ENCODE data around the gene CAMK2B. TPM values are rescaled to one million over a fixed set of nuclear protein-coding genes. Genes with fewer than 3 reads are reported as not detected.
A peak's percentile ranks its signal among the peaks of the same experiment; 100 is the strongest.

The CAMK2B gene
- total and polyA plus RNA-seq, 2 of the 13 experiments (the other 11 are each of a cell fraction or from before 2014, with no cell fraction given) = 0.27 to 0.48 TPM

- TF ChIP-seq KAT7 (CRISPR knock-in tag; IDR thresholded peaks at IDR 0.05; ENCODE audit: borderline replicate concordance) (no peak), SALL2 (CRISPR knock-in tag; IDR thresholded peaks at IDR 0.05) (no peak), AGO2 (optimal IDR thresholded peaks at IDR 0.05; ENCODE audit: low read depth, low read length) (no peak), HIC2 (CRISPR knock-in tag; IDR thresholded peaks at IDR 0.05; ENCODE audit: low read depth) (0 out of 2 replicates have a peak, but pooled peaks have one; percentile 39), NFE2L1 (CRISPR knock-in tag; IDR thresholded peaks at IDR 0.05; ENCODE audit: borderline replicate concordance) (peak; percentile 59; the same call in 1 of the 2 replicates), ZC3H13 (CRISPR knock-in tag; IDR thresholded peaks at IDR 0.05) (no peak), ATRX (CRISPR knock-in tag; IDR thresholded peaks at IDR 0.05; ENCODE audit: borderline replicate concordance) (no peak), SETDB1 (CRISPR knock-in tag; IDR thresholded peaks at IDR 0.05; ENCODE audit: borderline replicate concordance) (peak; percentile 87; the same call in 1 of the 2 replicates), TBL1XR1 (IDR thresholded peaks at IDR 0.05; ENCODE audit: borderline replicate concordance, low read length, partially characterized antibody) (no peak), ZNF710 (CRISPR knock-in tag; IDR thresholded peaks at IDR 0.05; ENCODE audit: borderline replicate concordance) (no peak), ZBTB7B (CRISPR knock-in tag; IDR thresholded peaks at IDR 0.05) (no peak), AFF4 (CRISPR knock-in tag; IDR thresholded peaks at IDR 0.05) (no peak), ZSCAN29 (CRISPR knock-in tag; conservative IDR thresholded peaks at IDR 0.05) (no peak), MTF2 (CRISPR knock-in tag; IDR thresholded peaks at IDR 0.05; ENCODE audit: borderline replicate concordance) (no peak), GMEB1 (CRISPR knock-in tag; IDR thresholded peaks at IDR 0.05; ENCODE audit: borderline replicate concordance) (peak; percentile 31; the same call in 1 of the 2 replicates), HES4 (CRISPR knock-in tag; IDR thresholded peaks at IDR 0.05; ENCODE audit: borderline replicate concordance) (peak; percentile 81; the same call in 1 of the 2 replicates)
Observed at GRCh38 chr7:44221231-44221791, 104.1 kb downstream of the CAMK2B start (continued).
